ENCODE measurements around the gene CD248. TPM values are rescaled to one million over a fixed set of nuclear protein-coding genes. Genes with fewer than 3 reads are reported as not detected.
"Not testable (repeated sequence)": the region's sequence is repeated elsewhere in the genome, so short reads cannot be mapped to it uniquely, and the experiment has no call there.

CD248 gene, protein sequence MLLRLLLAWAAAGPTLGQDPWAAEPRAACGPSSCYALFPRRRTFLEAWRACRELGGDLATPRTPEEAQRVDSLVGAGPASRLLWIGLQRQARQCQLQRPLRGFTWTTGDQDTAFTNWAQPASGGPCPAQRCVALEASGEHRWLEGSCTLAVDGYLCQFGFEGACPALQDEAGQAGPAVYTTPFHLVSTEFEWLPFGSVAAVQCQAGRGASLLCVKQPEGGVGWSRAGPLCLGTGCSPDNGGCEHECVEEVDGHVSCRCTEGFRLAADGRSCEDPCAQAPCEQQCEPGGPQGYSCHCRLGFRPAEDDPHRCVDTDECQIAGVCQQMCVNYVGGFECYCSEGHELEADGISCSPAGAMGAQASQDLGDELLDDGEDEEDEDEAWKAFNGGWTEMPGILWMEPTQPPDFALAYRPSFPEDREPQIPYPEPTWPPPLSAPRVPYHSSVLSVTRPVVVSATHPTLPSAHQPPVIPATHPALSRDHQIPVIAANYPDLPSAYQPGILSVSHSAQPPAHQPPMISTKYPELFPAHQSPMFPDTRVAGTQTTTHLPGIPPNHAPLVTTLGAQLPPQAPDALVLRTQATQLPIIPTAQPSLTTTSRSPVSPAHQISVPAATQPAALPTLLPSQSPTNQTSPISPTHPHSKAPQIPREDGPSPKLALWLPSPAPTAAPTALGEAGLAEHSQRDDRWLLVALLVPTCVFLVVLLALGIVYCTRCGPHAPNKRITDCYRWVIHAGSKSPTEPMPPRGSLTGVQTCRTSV
- total RNA-seq (2014; rRNA removed; shearing (Covaris generic)) = 576 and 629 TPM in 2 replicates

DNA sequence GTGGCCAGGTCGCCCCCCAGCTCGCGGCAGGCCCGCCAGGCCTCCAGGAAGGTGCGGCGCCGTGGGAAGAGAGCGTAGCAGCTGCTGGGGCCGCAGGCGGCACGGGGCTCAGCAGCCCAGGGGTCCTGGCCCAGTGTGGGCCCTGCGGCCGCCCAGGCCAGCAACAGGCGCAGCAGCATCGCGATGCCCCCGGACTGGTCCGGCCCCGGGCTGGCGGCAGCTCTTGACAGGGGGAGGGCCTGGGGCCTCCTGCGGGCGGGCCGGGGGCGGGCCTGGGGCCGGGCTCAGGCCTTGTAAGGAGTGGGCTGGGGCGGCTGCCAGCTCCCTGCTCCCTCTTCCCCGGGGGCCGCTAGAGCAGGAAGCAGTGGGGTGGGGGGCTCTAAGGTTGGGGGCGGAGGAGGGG, at the start of gene CD248:
Gene CD248 (minus strand): TSS at position 196 of the 403 bp plus-strand sequence. CDS start 17 bp downstream, at position 179.
- no peaks in the 10 kb centered on the region for H3K27me3 ChIP-seq (replicated peaks)
- peaks cover 69% of the 10 kb centered on the region for H3K4me1 ChIP-seq (replicated peaks)
- H3K4me3 ChIP-seq = peak within 1 kb of the TSS; percentile 73
- peak; percentile 93 to 96 for DNase-seq (ENCODE audit: low read depth in 1 of 2, low spot score in 2 of 2)
- H3K9me3 ChIP-seq (replicated peaks) = peaks cover 6% of the 10 kb centered on the region; the same call in 1 of the 2 replicates
- peak within 1 kb of the TSS; percentile 94 for H3K27ac ChIP-seq
- peaks cover 45% of the 10 kb centered on the region for H3K36me3 ChIP-seq

DNA sequence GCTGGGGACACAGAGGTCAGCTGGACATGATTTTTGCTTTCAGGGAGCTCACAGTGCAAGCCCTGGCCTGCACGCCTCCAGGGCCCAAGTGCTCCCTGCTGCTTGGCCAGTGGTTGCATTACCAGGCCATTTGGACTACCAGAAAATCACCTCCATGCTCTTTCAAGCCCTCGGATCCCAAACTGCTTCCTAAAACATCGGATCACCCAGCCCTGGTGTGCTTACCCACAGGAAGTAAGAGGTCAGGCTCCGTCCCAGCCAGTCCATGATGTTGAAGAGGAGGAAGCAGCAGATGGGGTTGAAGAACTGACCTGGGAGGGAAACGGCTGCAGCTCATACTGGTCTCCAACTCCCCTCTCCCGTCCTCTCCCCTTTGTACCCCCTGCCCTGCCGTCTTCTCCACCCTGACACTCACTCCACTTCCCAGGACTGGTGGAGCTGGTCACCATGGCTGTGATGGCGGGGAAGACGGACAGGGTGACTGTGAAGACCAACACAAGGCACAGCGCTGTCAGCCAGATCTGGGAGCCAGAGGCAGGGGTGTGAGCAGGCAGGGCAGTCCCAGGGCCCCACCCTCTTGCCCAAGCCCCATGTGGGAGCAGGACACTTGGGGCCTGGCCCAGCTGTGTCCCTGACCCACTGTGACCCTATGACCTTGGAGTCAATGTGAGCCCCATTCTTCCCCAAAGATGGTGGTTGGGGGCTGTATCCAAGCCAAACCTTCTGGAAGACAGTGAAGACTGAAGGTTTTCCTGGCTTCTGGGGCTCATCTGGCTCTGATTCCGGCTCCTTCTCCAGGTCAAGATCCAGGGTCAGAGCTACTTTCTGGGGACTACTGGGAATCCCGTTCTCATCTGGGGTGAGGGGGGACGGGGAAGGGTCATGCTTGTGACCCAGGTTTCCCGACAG, 49.1 kb upstream of the CD248 start:
- Histone ChIP-seq H3K4me3 (no peak overlapping the region), H3K27ac (no peak overlapping the region), H3K9me3 (replicated peaks) (no peaks in the 10 kb centered on the region), H3K4me1 (replicated peaks) (no peaks in the 10 kb centered on the region; the same call in 1 of the 2 replicates), H3K36me3 (no peaks in the 10 kb centered on the region), H3K27me3 (replicated peaks) (peaks cover 36% of the 10 kb centered on the region)
- no peak for DNase-seq (ENCODE audit: low read depth in 1 of 2, low spot score in 2 of 2)

DNA sequence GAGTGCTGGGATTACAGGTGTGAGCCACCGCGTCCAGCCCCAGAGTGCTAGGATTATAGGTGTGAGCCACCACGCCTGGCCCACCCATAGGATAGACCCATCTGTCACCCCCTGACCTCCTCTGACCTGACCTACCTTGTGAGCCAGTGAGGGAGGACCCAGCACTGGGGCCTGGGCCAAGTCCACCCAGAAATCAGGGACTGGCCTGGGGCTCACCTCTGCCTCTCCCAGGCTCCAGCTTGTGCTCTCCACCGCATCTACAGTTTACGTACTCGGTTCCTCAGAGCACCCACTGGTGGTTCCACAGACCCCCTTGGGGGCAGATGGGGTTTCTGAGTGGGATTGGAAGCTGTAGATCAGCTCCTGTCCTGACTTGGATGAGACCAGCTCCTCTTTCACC, 48.3 kb upstream of the CD248 start:
- Histone ChIP-seq H3K36me3 (no peaks in the 10 kb centered on the region), H3K27me3 (replicated peaks) (peaks cover 28% of the 10 kb centered on the region), H3K4me1 (replicated peaks) (no peaks in the 10 kb centered on the region), H3K4me3 (no peak overlapping the region), H3K9me3 (replicated peaks) (no peaks in the 10 kb centered on the region), H3K27ac (no peak overlapping the region)
- DNase-seq (ENCODE audit: low read depth in 1 of 2, low spot score in 2 of 2) = no peak

DNA sequence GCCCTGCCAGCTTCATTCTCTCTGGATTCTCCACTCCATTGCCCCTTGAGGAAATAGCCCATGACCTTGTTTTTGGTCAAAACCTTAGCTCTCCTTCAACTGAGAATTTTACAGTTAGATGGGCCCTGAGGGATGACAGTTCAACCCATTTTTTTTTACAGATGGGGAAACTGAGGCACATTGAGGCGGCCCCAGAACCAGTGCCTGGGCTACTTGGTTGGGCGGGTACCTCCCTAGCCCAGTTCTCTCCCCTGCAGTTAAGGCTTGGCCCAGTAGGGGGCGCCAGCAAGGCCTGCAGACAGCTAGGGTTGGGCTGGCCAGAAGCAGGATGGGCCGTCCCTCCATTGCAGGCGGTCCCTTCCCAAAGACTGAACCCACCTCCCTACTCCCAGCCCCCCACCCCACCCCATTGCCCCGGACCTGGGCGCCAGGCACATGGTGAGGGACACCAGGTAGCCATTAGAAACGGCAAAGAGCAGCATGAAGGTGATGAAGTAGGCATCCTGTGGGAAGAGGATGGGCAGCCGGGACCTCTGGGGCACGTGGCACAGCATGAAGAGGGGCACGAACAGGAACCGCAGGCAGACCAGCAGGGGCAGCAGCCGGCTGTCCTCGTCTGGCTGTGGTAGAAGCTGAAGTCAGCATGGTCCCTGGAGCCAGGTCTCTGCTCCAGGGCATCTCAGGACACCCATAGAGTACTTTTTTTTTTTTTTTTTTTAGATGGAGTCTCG, 47.1 kb upstream of the CD248 start:
- Histone ChIP-seq H3K4me1 (replicated peaks) (no peaks in the 10 kb centered on the region), H3K36me3 (no peaks in the 10 kb centered on the region), H3K4me3 (no peak overlapping the region), H3K9me3 (replicated peaks) (no peaks in the 10 kb centered on the region), H3K27ac (no peak overlapping the region), H3K27me3 (replicated peaks) (peaks cover 18% of the 10 kb centered on the region)
- DNase-seq (ENCODE audit: low read depth in 1 of 2, low spot score in 2 of 2) = peak in 1 of 2 experiments; percentile 79

DNA sequence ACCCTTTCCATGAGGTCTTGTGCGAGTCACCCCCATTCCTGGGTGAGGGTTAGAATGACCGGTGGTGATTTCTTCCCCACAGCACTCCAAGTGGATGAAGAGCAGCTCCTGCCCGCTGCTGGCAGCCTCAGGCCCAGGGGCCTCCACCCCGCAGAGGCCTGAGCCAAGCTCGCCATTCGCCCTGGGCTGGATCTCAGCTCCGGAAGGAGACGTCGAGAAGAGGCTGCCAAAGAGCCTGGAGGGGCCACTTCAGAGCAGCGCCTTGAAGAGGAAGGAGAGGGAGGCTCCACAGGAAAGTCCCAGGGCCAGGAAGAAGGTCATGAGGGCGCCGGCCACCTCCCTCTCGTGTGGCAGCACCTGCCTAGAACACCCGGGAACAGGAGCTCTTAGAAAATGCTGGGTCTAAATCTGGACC, 46.4 kb upstream of the CD248 start:
- Histone ChIP-seq H3K4me1 (replicated peaks) (no peaks in the 10 kb centered on the region), H3K27ac (no peak overlapping the region), H3K4me3 (no peak overlapping the region), H3K36me3 (no peaks in the 10 kb centered on the region), H3K9me3 (replicated peaks) (no peaks in the 10 kb centered on the region; the same call in 1 of the 2 replicates), H3K27me3 (replicated peaks) (peaks cover 18% of the 10 kb centered on the region)
- no peak for DNase-seq (ENCODE audit: low read depth in 1 of 2, low spot score in 2 of 2)

DNA sequence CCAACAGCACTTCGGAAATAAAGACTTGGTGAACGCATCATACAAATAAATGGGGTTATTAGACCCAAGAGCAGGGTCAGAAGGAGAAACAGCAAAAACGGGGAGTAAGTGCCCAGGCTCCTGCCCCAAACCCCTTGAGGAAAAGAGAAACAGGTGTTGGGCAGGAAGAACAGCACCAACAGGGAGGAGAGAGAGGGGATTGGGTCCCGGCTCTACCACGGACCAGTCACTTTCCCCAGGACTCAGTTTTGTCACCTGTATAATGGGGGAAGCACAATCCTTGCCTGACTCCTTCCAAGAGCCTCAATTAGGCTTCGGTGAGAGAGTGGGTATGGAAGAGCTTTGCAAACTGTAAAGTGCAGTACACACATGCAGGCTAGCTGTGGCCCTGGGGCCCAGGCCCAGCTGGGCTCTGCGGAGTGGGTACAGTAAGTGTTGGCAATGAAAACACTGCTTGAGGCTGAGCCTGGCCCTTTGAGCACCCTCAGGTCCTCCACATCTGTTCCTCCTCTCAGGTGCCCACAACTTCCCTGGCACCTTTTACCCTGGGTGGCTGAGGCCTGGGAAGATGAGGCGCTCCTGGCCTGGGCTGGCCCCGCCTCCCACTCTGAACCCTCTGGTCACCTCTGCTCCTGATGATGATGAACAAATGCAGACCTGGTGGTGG, 45.8 kb upstream of the CD248 start:
- H3K36me3 ChIP-seq = no peaks in the 10 kb centered on the region
- H3K27me3 ChIP-seq (replicated peaks) = peaks cover 18% of the 10 kb centered on the region
- no peaks in the 10 kb centered on the region; the same call in 1 of the 2 replicates for H3K9me3 ChIP-seq (replicated peaks)
- DNase-seq (ENCODE audit: low read depth in 1 of 2, low spot score in 2 of 2) = no peak
- H3K4me1 ChIP-seq (replicated peaks) = no peaks in the 10 kb centered on the region
- no peak overlapping the region for H3K4me3 ChIP-seq
- H3K27ac ChIP-seq = no peak overlapping the region

DNA sequence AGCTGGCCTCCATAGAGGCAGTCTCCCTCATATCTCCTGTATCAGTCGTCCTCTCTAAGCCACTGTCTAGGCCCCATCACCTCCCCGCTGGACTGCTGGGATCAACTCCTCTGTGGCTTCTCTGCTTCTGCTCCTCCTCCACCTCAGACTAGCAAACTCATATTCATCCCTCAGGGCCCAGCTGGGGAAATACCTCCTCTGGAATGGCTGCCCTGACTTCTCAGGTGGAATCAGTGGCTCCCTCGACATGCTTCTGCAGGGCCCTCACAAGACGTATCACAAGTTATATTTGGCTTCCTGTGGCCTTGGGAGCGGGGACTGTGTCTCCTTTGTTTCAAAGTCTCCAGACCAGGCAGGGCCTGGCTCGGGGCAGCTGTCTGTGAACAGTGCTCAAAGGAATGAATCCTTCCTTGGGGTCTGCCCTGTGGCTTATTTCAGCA, 44.7 kb upstream of the CD248 start:
- H3K27me3 ChIP-seq (replicated peaks) = peaks cover 9% of the 10 kb centered on the region
- DNase-seq (ENCODE audit: low read depth in 1 of 2, low spot score in 2 of 2) = no peak
- no peaks in the 10 kb centered on the region for H3K4me1 ChIP-seq (replicated peaks)
- H3K27ac ChIP-seq = no peak overlapping the region
- H3K9me3 ChIP-seq (replicated peaks) = no peaks in the 10 kb centered on the region; the same call in 1 of the 2 replicates
- no peak overlapping the region for H3K4me3 ChIP-seq
- no peaks in the 10 kb centered on the region for H3K36me3 ChIP-seq

DNA sequence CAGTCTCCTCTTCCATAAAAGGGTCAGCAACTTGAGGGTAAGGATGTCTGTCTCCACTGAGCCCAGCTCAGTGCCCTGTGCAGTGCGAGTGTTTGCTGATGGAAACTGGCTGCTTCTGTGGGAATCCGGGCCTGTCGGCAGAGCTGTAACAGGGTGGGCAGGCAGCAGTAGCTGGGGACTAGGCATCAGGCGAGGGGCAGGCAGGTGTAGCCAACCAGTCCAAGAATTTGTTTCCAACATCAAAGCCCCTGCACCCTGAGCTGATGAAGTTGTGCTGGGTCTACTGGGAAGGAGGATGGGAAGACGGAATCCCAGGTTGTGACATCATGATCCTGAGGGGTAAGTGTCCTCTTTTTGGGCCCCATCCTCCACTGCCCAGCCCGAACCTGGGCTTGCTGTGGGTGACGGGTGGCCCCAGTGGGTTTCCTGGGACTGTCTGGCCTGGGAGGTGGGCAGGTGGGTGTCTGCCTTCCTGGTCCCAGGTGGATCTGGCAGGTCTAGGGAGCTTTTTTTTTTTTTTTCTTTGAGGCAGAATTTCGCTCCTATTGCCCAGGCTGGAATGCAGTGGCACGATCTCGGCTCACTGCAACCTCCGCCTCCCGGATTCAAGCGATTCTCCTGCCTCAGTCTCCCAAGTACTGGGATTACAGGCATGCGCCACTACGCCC, 43.7 kb upstream of the CD248 start:
- Histone ChIP-seq H3K9me3 (replicated peaks) (no peaks in the 10 kb centered on the region; the same call in 1 of the 2 replicates), H3K36me3 (no peaks in the 10 kb centered on the region), H3K4me3 (no peak overlapping the region), H3K27ac (no peak overlapping the region), H3K4me1 (replicated peaks) (no peaks in the 10 kb centered on the region), H3K27me3 (replicated peaks) (peaks cover 3% of the 10 kb centered on the region; the same call in 1 of the 2 replicates)
- no peak for DNase-seq (ENCODE audit: low read depth in 1 of 2, low spot score in 2 of 2)

DNA sequence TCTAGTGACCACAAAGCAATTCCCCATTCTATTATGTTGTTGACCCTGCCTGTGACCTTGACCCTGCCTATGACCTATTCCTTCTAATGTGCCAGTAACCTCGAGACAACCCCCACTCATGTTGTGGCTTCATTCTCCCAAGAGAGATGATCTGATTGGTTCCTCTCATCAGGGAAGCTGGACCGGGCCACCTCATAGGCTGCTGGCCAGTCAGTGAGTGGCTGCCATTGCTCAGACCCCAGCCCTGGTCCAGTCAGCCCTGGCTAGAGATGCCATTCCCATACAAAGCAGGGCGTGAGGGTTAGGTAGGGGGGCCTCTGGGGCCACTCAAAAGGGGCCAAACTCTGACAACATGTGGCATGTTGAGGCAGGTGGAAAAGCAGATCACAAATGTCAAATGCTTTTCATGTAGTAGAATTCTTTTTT, 42.8 kb upstream of the CD248 start:
- Histone ChIP-seq H3K4me1 (replicated peaks) (no peaks in the 10 kb centered on the region), H3K9me3 (replicated peaks) (no peaks in the 10 kb centered on the region; the same call in 1 of the 2 replicates), H3K4me3 (no peak overlapping the region), H3K27ac (no peak overlapping the region), H3K36me3 (no peaks in the 10 kb centered on the region), H3K27me3 (replicated peaks) (no peaks in the 10 kb centered on the region; the same call in 1 of the 2 replicates)
- no peak for DNase-seq (ENCODE audit: low read depth in 1 of 2, low spot score in 2 of 2)

DNA sequence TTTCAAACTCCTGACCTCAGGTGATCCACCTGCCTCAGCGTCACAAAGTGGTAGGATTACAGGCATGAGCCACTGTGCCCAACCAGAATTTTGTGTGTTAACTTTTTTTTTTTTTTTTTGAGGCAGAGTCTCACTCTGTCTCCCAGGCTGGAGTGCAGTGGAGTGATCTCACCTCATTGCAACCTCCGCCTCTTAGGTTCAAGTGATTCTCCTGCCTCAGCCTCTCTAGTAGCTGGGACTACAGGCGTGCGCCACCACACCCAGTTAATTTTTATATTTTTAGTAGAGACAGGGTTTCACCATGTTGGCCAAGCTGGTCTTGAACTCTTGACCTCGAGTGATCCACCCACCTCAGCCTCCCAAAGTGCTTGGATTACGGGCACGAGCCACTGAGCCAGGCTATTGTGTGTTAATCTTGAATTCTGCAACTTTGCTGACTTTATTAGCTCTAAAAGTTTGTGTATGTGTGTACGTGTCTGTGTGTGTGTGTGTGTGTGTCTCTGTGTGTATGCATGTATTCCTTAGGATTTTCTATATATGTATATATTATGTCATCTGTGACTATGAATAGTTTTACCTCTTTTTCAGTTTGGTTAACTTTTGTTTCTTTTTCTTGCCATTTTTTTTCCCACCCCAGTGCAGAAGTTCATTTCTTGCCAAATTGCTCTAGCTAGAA, 33.9 kb upstream of the CD248 start:
- not testable (repeated sequence) for DNase-seq (ENCODE audit: low read depth in 1 of 2, low spot score in 2 of 2); H3K9me3 ChIP-seq (replicated peaks); H3K27me3 ChIP-seq (replicated peaks); H3K27ac ChIP-seq; H3K4me3 ChIP-seq; H3K36me3 ChIP-seq
- H3K4me1 ChIP-seq (replicated peaks) = peaks cover 15% of the 10 kb centered on the region

DNA sequence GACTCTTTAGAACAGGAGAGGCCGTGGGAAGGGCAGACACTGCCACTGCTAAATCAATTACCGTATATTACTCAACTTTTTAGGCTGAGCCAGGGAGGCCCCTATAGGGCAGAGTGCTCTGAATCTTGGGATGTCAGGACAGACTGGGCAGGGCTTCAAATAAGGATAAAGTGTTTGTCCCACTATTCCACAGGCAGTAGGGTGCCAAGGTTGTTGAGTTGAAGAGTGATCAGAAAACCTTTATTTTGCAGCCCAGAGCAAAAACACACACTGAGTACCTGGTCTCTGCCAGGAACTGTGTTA, 32.2 kb upstream of the CD248 start:
- no peak overlapping the region for H3K27ac ChIP-seq
- H3K27me3 ChIP-seq (replicated peaks) = no peaks in the 10 kb centered on the region
- no peak for DNase-seq (ENCODE audit: low read depth in 1 of 2, low spot score in 2 of 2)
- H3K4me3 ChIP-seq = no peak overlapping the region
- H3K4me1 ChIP-seq (replicated peaks) = peaks cover 28% of the 10 kb centered on the region
- H3K36me3 ChIP-seq = peaks cover 7% of the 10 kb centered on the region
- H3K9me3 ChIP-seq (replicated peaks) = no peaks in the 10 kb centered on the region; the same call in 1 of the 2 replicates
